ENCODE results near the gene SCYGR3.

DNA sequence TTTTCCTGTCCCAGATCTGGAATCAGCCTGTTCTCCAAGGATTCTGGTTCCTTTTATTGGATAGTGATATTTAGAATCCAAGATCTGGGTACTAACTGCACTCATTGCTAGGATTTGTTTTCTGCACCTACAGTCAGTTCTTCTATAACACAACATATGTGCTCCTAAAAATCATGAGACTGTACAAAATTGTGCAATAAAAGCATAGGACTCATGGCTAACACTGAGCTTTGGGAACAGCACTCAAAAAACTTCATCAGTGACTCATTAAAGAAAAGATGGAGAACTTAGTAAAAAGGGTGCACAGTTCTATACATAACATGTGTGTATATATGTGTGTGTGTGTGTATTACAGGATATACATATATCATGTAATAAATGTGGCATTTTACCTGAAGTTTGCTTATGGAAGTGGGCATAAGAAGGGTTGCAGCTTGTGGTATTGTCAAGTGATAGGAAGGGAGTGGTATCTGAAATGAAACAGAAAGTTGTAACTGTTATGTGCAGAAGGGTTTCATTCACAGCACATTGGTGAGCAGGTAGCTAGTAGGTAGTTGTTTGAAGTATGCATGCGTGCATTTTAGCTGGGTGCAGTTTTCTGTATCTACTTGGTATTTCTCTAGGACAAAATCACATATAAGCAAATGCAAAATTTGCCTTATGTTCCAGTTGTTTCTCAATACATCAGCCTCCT lies 21.8 kb downstream of the SCYGR3 start:
- no peak for TF ChIP-seq POLR2A (IDR thresholded peaks at IDR 0.05)
- TF ChIP-seq, protein P1, sequence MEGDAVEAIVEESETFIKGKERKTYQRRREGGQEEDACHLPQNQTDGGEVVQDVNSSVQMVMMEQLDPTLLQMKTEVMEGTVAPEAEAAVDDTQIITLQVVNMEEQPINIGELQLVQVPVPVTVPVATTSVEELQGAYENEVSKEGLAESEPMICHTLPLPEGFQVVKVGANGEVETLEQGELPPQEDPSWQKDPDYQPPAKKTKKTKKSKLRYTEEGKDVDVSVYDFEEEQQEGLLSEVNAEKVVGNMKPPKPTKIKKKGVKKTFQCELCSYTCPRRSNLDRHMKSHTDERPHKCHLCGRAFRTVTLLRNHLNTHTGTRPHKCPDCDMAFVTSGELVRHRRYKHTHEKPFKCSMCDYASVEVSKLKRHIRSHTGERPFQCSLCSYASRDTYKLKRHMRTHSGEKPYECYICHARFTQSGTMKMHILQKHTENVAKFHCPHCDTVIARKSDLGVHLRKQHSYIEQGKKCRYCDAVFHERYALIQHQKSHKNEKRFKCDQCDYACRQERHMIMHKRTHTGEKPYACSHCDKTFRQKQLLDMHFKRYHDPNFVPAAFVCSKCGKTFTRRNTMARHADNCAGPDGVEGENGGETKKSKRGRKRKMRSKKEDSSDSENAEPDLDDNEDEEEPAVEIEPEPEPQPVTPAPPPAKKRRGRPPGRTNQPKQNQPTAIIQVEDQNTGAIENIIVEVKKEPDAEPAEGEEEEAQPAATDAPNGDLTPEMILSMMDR (IDR thresholded peaks at IDR 0.05): no peak
